Stimulated activated naive CD8-positive, alpha-beta T cell treated with anti-CD3 and anti-CD28 coated beads, Interleukin-15, amount 100 ng/mL, for 72 hours (primary cell): ENCODE measurements around the gene USP6NL.

ENCODE experiments used
- ATAC-seq: fragments of 150-1000 bp; cut with Tn5 transposase; 2 replicates; pipeline ENCODE4 v1.10.0; 2021; ENCODE audit warnings: mild to moderate bottlenecking, moderate library complexity
- DNase-seq, 2 donors: peaks; one replicate each; pipeline ENCODE4 v3.0.0; 2021 to 2022
- H3K27ac Mint-ChIP-seq, 2 donors: one replicate each; pipeline ENCODE4 v1.8.0; 2022; ENCODE audit warnings: mild to moderate bottlenecking in 2 of 2, mixed read lengths in 2 of 2, moderate library complexity in 2 of 2
- H3K27me3 Mint-ChIP-seq: one replicate; pipeline ENCODE4 v1.8.0; 2022; ENCODE audit warnings: mixed read lengths
- H3K4me1 Mint-ChIP-seq: one replicate; pipeline ENCODE4 v1.8.0; 2022; ENCODE audit warnings: mild to moderate bottlenecking, mixed read lengths
- H3K4me3 Mint-ChIP-seq, 2 donors: one replicate each; pipeline ENCODE4 v1.8.0; 2022; ENCODE audit warnings: mild to moderate bottlenecking in 2 of 2, mixed read lengths in 2 of 2, moderate library complexity in 1 of 2
- H3K9me3 Mint-ChIP-seq, 2 donors: one replicate each; pipeline ENCODE4 v1.8.0; 2022; ENCODE audit warnings: mixed read lengths in 2 of 2

USP6NL gene

GRCh38 chr10:11406746-11407145 is 204.7 kb downstream of the USP6NL start:
- H3K27me3 Mint-ChIP-seq: no peaks in the 10 kb centered on the region
- no peak overlapping the region for H3K27ac Mint-ChIP-seq
- H3K4me3 Mint-ChIP-seq: no peak overlapping the region
- H3K9me3 Mint-ChIP-seq: peaks cover 3 to 20% of the 10 kb centered on the region in 2 donors
- H3K4me1 Mint-ChIP-seq: peaks cover 37% of the 10 kb centered on the region
- no peak for DNase-seq
- ATAC-seq: no peak

GRCh38 chr10:11404901-11405300 is 206.5 kb downstream of the USP6NL start:
- no peak for ATAC-seq
- no peak for DNase-seq
- Mint-ChIP-seq H3K4me3 (no peak overlapping the region), H3K27me3 (no peaks in the 10 kb centered on the region), H3K4me1 (peaks cover 55% of the 10 kb centered on the region), H3K9me3 (peaks cover 3 to 20% of the 10 kb centered on the region in 2 donors), H3K27ac (no peak overlapping the region)
